Measurements from ENCODE around the gene PRKAR2A. TPM values are rescaled to one million over a fixed set of nuclear protein-coding genes. Genes with fewer than 3 reads are reported as not detected.
"Not testable (repeated sequence)": the region's sequence is repeated elsewhere in the genome, so short reads cannot be mapped to it uniquely, and the experiment has no call there.

The PRKAR2A gene
- total and polyA plus RNA-seq, 11 donors: 10.6 to 71.6 (median 42.8) TPM

DNA sequence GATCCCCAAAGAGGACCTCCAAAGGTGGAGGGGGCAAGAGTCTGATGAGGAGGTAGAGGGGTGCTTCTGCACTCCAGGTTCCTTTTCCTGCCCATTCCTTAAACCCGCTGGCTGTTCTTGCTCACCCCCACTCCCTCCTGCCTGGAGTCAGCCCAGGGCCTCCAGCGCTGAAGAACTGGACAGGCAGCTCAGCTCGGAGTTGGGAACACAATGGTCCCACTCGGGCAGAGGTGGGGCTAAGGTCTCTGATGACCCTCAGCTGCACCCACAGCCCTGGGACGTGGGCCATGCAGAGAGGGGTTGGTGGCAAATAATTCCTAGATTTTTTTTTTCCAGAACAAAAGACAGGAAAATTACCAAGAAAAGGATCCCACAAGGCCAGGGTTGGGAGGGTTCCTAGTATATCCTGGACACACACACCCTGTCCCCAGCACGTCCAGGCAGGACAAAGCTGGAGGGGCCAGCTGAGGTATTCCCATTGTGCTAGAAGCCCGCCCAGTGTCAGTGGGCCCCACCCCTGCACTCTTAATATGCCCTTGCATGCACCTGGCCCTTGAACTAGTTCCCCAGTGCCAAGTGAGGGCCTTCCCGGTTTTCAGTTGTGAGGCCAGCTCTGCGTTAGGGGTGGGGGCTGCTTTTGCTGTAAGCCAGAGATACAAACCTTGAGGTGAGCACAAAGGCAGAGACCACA lies 108.6 kb downstream of the PRKAR2A start:
- Histone ChIP-seq H3K36me3 (no peaks in the 10 kb centered on the region), H3K9me3 (no peaks in the 10 kb centered on the region), H3K27ac (peak overlapping the region; percentile 77 to 94 (median 85)), H3K4me1 (peaks cover 9 to 60% (median 47%) of the 10 kb centered on the region in 12 donors), H3K4me3 (peak overlapping the region in 5 of 12 donors; percentile 0 to 31 (median 23)), H3K27me3 (no peaks in the 10 kb centered on the region)
- intact Hi-C loops (cut with DNase I): loop anchor here in 5 of 10 donors (2.0 to 5.0 kb wide), 4 partner anchors 52 to 108 kb away; partner anchors contain the start of genes NCKIPSD (in 4 of the 5) and PRKAR2A (in 1 of the 5)
- ATAC-seq: peak; percentile 58 to 77 (median 68)
- no peak for TF ChIP-seq POLR2A (IDR thresholded peaks at IDR 0.05)
- TF ChIP-seq, protein P1, sequence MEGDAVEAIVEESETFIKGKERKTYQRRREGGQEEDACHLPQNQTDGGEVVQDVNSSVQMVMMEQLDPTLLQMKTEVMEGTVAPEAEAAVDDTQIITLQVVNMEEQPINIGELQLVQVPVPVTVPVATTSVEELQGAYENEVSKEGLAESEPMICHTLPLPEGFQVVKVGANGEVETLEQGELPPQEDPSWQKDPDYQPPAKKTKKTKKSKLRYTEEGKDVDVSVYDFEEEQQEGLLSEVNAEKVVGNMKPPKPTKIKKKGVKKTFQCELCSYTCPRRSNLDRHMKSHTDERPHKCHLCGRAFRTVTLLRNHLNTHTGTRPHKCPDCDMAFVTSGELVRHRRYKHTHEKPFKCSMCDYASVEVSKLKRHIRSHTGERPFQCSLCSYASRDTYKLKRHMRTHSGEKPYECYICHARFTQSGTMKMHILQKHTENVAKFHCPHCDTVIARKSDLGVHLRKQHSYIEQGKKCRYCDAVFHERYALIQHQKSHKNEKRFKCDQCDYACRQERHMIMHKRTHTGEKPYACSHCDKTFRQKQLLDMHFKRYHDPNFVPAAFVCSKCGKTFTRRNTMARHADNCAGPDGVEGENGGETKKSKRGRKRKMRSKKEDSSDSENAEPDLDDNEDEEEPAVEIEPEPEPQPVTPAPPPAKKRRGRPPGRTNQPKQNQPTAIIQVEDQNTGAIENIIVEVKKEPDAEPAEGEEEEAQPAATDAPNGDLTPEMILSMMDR (IDR thresholded peaks at IDR 0.05): no peak
- DNase-seq: peak; percentile 59 to 82 (median 72)
- 45 to 61% (median 53%) methylated on average over 7 to 9 of the region's 9 CpGs for WGBS, 4 donors

DNA sequence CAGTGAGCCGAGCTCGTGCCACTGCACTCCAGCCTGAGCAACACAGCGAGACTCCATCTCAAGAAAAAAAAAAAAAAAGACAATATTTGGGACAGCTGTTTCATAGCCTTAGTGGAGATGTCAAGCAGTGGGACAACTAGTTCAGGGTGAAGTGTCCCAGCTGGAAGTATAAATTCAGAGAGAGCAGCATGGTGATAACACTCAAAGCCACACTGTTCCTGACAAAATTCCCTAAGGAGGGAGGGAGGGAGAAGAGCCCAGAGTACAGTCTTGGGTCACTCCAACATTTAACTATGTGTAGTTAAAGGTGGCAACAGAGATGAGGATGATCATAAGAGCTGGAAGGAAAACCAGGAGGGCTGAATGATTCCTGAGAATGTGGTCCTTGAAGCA lies 109.5 kb downstream of the PRKAR2A start:
- Histone ChIP-seq H3K36me3 (no peaks in the 10 kb centered on the region), H3K4me3 (peak overlapping the region in 1 of 12 donors; percentile 3), H3K27ac (peak overlapping the region; percentile 46 to 93 (median 85)), H3K4me1 (peaks cover 9 to 60% (median 47%) of the 10 kb centered on the region in 12 donors), H3K27me3 (no peaks in the 10 kb centered on the region), H3K9me3 (no peaks in the 10 kb centered on the region)
- intact Hi-C loops (cut with DNase I): loop anchor here in 5 of 10 donors (2.0 to 5.0 kb wide), 4 partner anchors 51 to 109 kb away; partner anchors contain the start of genes NCKIPSD (in 4 of the 5) and PRKAR2A (in 1 of the 5)
- DNase-seq: no peak
- no peak for TF ChIP-seq POLR2A (IDR thresholded peaks at IDR 0.05)
- TF ChIP-seq, protein P1 (IDR thresholded peaks at IDR 0.05): no peak
- ATAC-seq: peak in 3 of 4 donors; percentile 8 to 34 (median 29)
- 76 to 81% (median 78%) methylated on average over 3 of the region's 3 CpGs for WGBS, 4 donors

DNA sequence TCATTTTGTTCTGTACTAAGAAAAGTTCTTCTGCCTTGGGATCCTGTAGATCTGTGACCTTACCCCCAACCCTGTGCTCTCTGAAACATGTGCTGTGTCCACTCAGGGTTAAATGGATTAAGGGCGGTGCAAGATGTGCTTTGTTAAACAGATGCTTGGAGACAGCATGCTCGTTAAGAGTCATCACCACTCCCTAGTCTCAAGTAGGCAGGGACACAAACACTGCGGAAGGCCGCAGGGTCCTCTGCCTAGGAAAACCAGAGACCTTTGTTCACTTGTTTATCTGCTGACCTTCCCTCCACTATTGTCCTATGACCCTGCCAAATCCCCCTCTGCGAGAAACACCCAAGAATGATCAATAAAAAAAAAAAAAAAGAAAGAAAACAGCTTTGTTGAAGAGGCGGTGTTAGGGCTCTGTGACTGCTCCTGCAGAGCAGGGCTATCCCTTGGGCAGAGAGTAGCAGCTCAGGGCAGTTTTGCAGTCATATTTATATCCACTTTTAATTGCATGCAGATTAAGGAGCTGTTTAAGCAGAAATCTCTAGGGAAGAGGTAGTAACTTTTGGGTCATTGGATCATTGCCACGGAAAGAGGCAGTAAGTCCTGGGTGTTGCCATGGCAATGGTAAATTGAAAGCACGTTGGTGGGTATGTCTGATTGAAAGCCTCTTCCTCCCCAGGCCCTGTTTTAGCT lies 112.5 kb downstream of the PRKAR2A start:
- H3K4me1 ChIP-seq: peaks cover 9 to 47% (median 37%) of the 10 kb centered on the region in 12 donors
- WGBS, 4 donors: 34 to 54% (median 51%) methylated on average over 7 to 8 of the region's 8 CpGs
- H3K9me3 ChIP-seq, H3K4me3 ChIP-seq, H3K27me3 ChIP-seq, H3K36me3 ChIP-seq, DNase-seq, ATAC-seq: not testable (repeated sequence)
- intact Hi-C loops (cut with DNase I): loop anchor here in 3 of 10 donors (5.0 kb wide), 2 partner anchors 48 to 112 kb away; partner anchors contain the start of genes NCKIPSD (in 3 of the 3) and PRKAR2A (in 1 of the 3)
- H3K27ac ChIP-seq: peak overlapping the region in 5 of 12 donors; percentile 2 to 39 (median 23)

DNA sequence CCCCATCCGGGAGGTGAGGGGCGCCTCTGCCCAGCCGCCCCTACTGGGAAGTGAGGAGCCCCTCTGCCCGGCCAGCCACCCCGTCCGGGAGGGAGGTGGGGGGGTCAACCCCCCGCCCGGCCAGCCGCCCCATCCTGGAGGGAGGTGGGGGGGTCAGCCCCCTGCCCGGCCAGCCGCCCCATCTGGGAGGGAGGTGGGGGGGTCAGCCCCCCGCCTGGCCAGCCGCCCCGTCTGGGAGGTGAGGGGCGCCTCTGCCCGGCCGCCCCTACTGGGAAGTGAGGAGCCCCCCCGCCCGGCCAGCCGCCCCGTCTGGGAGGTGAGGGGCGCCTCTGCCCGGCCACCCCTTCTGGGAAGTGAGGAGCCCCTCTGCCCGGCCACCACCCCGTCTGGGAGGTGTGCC lies 113.1 kb downstream of the PRKAR2A start:
- H3K4me3 ChIP-seq; H3K27ac ChIP-seq; intact Hi-C loops (cut with DNase I); H3K27me3 ChIP-seq; H3K36me3 ChIP-seq; H3K9me3 ChIP-seq; DNase-seq; ATAC-seq: not testable (repeated sequence)
- 88 to 94% (median 91%) methylated on average over 6 to 21 of the region's 25 CpGs for WGBS, 4 donors
- H3K4me1 ChIP-seq: peaks cover 9 to 40% (median 30%) of the 10 kb centered on the region in 12 donors

DNA sequence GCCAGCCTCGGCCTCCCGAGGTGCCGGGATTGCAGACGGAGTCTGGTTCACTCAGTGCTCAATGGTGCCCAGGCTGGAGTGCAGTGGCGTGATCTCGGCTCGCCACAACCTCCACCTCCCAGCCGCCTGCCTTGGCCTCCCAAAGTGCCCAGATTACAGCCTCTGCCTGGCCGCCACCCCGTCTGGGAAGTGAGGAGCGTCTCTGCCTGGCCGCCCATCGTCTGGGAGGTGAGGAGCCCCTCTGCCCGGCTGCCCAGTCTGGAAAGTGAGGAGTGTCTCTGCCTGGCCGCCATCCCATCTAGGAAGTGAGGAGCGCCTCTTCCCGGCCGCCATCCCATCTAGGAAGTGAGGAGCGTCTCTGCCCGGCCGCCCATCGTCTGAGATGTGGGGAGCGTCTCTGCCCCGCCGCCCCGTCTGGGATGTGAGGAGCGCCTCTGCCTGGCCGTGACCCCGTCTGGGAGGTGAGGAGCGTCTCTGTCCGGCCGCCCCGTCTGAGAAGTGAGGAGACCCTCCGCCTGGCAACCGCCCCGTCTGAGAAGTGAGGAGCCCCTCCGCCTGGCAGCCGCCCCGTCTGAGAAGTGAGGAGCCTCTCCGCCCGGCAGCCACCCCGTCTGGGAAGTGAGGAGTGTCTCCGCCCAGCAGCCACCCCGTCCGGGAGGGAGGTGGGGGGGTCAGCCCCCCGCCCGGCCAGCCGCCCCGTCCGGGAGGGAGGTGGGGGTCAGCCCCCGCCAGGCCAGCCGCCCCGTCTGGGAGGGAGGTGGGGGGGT lies 113.7 kb downstream of the PRKAR2A start:
- H3K9me3 ChIP-seq; DNase-seq; H3K4me3 ChIP-seq; H3K27ac ChIP-seq; intact Hi-C loops (cut with DNase I); H3K36me3 ChIP-seq; H3K27me3 ChIP-seq; ATAC-seq: not testable (repeated sequence)
- H3K4me1 ChIP-seq: peaks cover 6 to 34% (median 25%) of the 10 kb centered on the region in 12 donors
- WGBS, 4 donors: 94 to 100% (median 94%) methylated on average over 6 to 48 of the region's 53 CpGs
